Right lobe of liver (tissue), 6 donors: Measurements from ENCODE around the gene RCOR1. TPM values are rescaled to one million over a fixed set of nuclear protein-coding genes. Genes with fewer than 3 reads are reported as not detected.

Source experiments
- ATAC-seq, 4 donors: fragments of 200-7000 bp; cut with Tn5 transposase; one replicate each; pipeline ENCODE4 v1.9.1; 2020; ENCODE audit warnings: mild to moderate bottlenecking in 4 of 4, moderate library complexity in 4 of 4
- DNase-seq, 3 donors: peaks; one replicate each; pipeline ENCODE4 v3.0.0-alpha.2; 2020
- H3K27ac ChIP-seq, 3 donors: fragments of 200-600 bp; one replicate each; pipeline ENCODE4 v1.8.0; 2022
- H3K27me3 ChIP-seq, 2 donors: fragments of 200-600 bp; one replicate each; pipeline ENCODE4 v1.8.0; 2022
- H3K36me3 ChIP-seq, 4 donors: fragments of 200-600 bp; sonication (generic) in 1 of 4; one replicate each; pipeline versions ENCODE4 v1.5.1 to v1.8.0; 2017 to 2022; ENCODE audit warnings: control low read depth in 1 of 4
- H3K4me1 ChIP-seq, 4 donors: fragments of 200-600 bp; sonication (generic) in 1 of 4; one replicate each; pipeline versions ENCODE4 v1.5.1 to v1.8.0; 2017 to 2022; ENCODE audit warnings: control low read depth in 1 of 4
- H3K4me3 ChIP-seq, 3 donors: fragments of 200-600 bp; one replicate each; pipeline ENCODE4 v1.8.0; 2022
- H3K9me3 ChIP-seq, 4 donors: fragments of 200-600 bp; sonication (generic) in 1 of 4; one replicate each; pipeline versions ENCODE4 v1.5.1 to v1.8.0; 2017 to 2022; ENCODE audit warnings: control low read depth in 1 of 4
- POLR2A ChIP-seq: fragments of 450-650 bp; IDR thresholded peaks from one replicate; pipeline ENCODE4 v1.6.1; 2017; ENCODE audit warnings: antibody characterized with exemption, mild to moderate bottlenecking
- WGBS: methylation state at CpG from one replicate; pipeline ENCODE4 v1.1.6; 2018; ENCODE audit warnings: low coverage, low lambda C conversion rate; ENCODE audit not compliant: insufficient coverage; ENCODE audit errors: missing lambda C conversion rate; 5-methylcytosine and 5-hydroxymethylcytosine counted together
- intact Hi-C, 2 donors: fragments of 100-400 bp; cut with DNase I; formaldehyde crosslinking; loops; one replicate each; pipeline versions ENCODE4 v1.11.2 to v1.14.1; 2022
- total RNA-seq, 6 experiments: library from RNA; depleted of rRNA in 2 of 6; stranded (reverse); fragments of >200 nt in 2 of 6; fragmentation: NEBNext Ultra II Directional in 3 of 6; extraction: Animal tissue kit (Norgen Biotek cat#: 25700) in 3 of 6; gene quantifications; one replicate each; pipeline versions ENCODE4 v1.1.0 to v1.2.4, GENCODE V29; 2016 to 2023
- TF ChIP-seq, protein P1 (sequence below), 4 donors: fragments of 200-600 bp in 3 of 4; fragments of 450-650 bp in 1 of 4; IDR thresholded peaks; one replicate each; pipeline versions ENCODE4 v1.5.1 to v1.8.0; 2016 to 2022; ENCODE audit warnings: antibody characterized with exemption in 4 of 4, mild to moderate bottlenecking in 2 of 4
- donor health status: DM: no; HTN: yes; CAD: no.
- donor health status: DM: no; HTN: no; CAD: no.
- donor health status: DM: no; HTN: no; CAD: no.
- donor health status: DM: no; HTN: yes; CAD: no.
- donor health status: DM: no; HTN: yes; CAD: no.

Gene RCOR1
- total RNA-seq, 6 experiments from 2014 or later, result 7.5 to 14.1 (median 8.7) TPM

DNA sequence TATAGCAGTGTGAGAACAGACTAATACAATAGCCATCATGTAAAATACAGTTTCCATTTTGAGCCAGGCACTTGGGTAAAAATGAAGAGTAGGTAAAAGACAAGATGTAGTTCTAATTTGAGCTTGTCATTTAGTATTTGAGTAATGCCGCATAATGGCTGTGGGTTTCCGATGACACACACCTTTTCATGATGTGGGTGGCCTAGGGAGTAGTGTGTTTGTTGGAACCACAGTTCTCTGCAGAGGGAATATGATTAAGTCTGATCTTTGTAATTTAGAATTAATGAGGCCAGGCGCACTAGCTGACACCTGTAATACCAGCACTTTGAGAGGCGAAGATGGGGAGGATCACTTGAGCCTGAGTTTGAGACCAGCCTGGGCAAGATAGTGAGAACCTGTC lies 61.8 kb downstream of the RCOR1 start:
- no peak overlapping the region for H3K27ac ChIP-seq
- intact Hi-C loops, result no loop called here
- no peak for TF ChIP-seq POLR2A
- TF ChIP-seq, protein P1, sequence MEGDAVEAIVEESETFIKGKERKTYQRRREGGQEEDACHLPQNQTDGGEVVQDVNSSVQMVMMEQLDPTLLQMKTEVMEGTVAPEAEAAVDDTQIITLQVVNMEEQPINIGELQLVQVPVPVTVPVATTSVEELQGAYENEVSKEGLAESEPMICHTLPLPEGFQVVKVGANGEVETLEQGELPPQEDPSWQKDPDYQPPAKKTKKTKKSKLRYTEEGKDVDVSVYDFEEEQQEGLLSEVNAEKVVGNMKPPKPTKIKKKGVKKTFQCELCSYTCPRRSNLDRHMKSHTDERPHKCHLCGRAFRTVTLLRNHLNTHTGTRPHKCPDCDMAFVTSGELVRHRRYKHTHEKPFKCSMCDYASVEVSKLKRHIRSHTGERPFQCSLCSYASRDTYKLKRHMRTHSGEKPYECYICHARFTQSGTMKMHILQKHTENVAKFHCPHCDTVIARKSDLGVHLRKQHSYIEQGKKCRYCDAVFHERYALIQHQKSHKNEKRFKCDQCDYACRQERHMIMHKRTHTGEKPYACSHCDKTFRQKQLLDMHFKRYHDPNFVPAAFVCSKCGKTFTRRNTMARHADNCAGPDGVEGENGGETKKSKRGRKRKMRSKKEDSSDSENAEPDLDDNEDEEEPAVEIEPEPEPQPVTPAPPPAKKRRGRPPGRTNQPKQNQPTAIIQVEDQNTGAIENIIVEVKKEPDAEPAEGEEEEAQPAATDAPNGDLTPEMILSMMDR (IDR thresholded peaks at IDR 0.05), result no peak
- no peak for ATAC-seq
- no peaks in the 10 kb centered on the region for H3K4me1 ChIP-seq
- 97% methylated on average over 4 of the region's 4 CpGs for WGBS
- DNase-seq, result no peak
- H3K36me3 ChIP-seq, result no peaks in the 10 kb centered on the region
- H3K27me3 ChIP-seq, result no peaks in the 10 kb centered on the region
- H3K4me3 ChIP-seq, result no peak overlapping the region
- no peaks in the 10 kb centered on the region for H3K9me3 ChIP-seq

DNA sequence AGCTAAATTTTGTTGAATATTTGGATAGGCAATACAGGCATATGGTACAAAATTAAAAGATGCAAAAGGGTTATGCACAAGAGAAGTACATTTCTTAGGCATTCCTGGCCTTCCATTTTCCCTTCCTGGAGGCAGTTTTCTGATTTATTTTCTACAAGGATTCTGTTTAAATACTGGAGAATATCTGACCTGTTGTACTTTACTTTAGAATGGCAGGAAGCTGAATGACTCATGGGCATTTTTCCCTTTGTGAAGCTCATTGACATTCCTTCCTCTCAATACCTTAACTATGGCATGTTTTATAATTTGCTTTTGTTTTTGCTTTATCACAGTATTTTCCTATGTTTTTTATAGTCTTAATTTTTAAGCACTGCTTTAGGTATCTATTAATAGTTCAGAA lies 62.7 kb downstream of the RCOR1 start:
- no peak for DNase-seq
- Histone ChIP-seq H3K4me3 (no peak overlapping the region), H3K27ac (peak overlapping the region in 1 of 3 donors; percentile 5), H3K9me3 (no peaks in the 10 kb centered on the region), H3K4me1 (no peaks in the 10 kb centered on the region), H3K27me3 (no peaks in the 10 kb centered on the region), H3K36me3 (no peaks in the 10 kb centered on the region)
- peak; percentile 41 to 91 (median 55) for ATAC-seq
- TF ChIP-seq POLR2A, result no peak
- TF ChIP-seq, protein P1 (IDR thresholded peaks at IDR 0.05), result no peak
- intact Hi-C loops, result no loop called here

DNA sequence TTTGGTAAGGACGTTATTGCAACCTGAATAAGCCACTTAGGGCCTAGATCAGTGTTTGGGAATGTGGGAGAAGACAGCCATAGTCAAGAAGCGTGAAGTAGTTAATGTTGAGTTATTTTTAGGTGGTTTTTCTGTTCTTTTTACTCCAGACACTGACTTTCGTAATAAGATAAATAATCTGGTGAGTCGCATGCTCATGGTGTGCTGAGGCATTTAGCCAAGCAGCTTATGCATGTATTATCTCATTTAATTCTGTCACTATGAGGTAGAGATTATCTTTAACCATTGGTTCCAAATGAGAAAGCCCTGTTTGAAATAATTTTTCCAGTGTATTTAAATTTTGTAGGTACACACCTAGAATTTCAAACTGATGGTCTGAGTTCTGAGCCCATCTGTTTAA lies 67.3 kb downstream of the RCOR1 start:
- H3K36me3 ChIP-seq, result no peaks in the 10 kb centered on the region
- no peaks in the 10 kb centered on the region for H3K27me3 ChIP-seq
- no peaks in the 10 kb centered on the region for H3K9me3 ChIP-seq
- TF ChIP-seq, protein P1 (IDR thresholded peaks at IDR 0.05), result no peak
- TF ChIP-seq POLR2A, result no peak
- no peak overlapping the region for H3K27ac ChIP-seq
- H3K4me1 ChIP-seq, result peaks cover 0 to 5% (median 0%) of the 10 kb centered on the region in 4 donors
- no peak overlapping the region for H3K4me3 ChIP-seq
- intact Hi-C loops, result no loop called here
- WGBS, result 43% methylated on average over 4 of the region's 4 CpGs
- DNase-seq (no peak), ATAC-seq (peak in 1 of 4 donors; percentile 28)

GRCh38 chr14:102661614-102662013 lies 69.2 kb downstream of the RCOR1 start:
- intact Hi-C loops, result no loop called here
- Histone ChIP-seq H3K27me3 (no peaks in the 10 kb centered on the region), H3K4me1 (peaks cover 0 to 5% (median 0%) of the 10 kb centered on the region in 4 donors), H3K36me3 (no peaks in the 10 kb centered on the region), H3K27ac (no peak overlapping the region), H3K4me3 (no peak overlapping the region), H3K9me3 (no peaks in the 10 kb centered on the region)
- TF ChIP-seq POLR2A, result no peak
- TF ChIP-seq, protein P1 (IDR thresholded peaks at IDR 0.05), result no peak
- ATAC-seq (no peak), DNase-seq (no peak)
- WGBS, result 90% methylated on average over 3 of the region's 4 CpGs
